ENCODE measurements around the gene MTOR. TPM values are rescaled to one million over a fixed set of nuclear protein-coding genes. Genes with fewer than 3 reads are reported as not detected.

MTOR gene
- total and polyA plus RNA-seq, 2 donors (not counting 3 experiments of a cell fraction or from before 2014, with no cell fraction given): 33.5 to 50.4 TPM

GRCh38 chr1:11067716-11068599 is 194.4 kb downstream of the MTOR start:
- TF ChIP-seq MYC (IDR thresholded peaks at IDR 0.05; ENCODE audit: low read depth, low read length) (no peak), EZH2 (IDR thresholded peaks at IDR 0.05; ENCODE audit: borderline replicate concordance, low read depth, low read length, severe bottlenecking) (no peak), MAX (IDR thresholded peaks at IDR 0.05; ENCODE audit: insufficient read depth, insufficient read length) (no peak)
- H3K9me1 ChIP-seq (replicated peaks; ENCODE audit: control insufficient read depth, extremely low read depth, insufficient read depth, low read length): no peaks in the 10 kb centered on the region
- H3K4me3 ChIP-seq (replicated peaks in 1 of 3; ENCODE audit: insufficient read depth in 1 of 3, low read depth in 1 of 3, low read length in 3 of 3): no peak overlapping the region
- H3K27me3 ChIP-seq (ENCODE audit: control insufficient read depth in 2 of 2, insufficient read depth in 2 of 2, low read length in 2 of 2): no peaks in the 10 kb centered on the region
- BruUV-seq (replicated peaks): no TSS peak
- H3K36me3 ChIP-seq (ENCODE audit: control insufficient read depth in 2 of 2, extremely low read depth in 1 of 2, insufficient read depth in 2 of 2, low read length in 2 of 2): peaks cover 29 to 51% of the 10 kb centered on the region in 2 experiments
- no peak overlapping the region for H2AFZ ChIP-seq (ENCODE audit: low read depth, low read length)
- no peaks in the 10 kb centered on the region for H3K9me3 ChIP-seq (replicated peaks; ENCODE audit: control insufficient read depth, insufficient read depth, low read length)
- dilution Hi-C loops (cut with MboI; ENCODE audit: extremely low pct_ligation_motif_present, low sequenced_read_pairs): no loop called here
- intact Hi-C loops (cut with micrococcal nuclease): no loop called here
- H3K4me1 ChIP-seq (ENCODE audit: control insufficient read depth, extremely low read depth, insufficient read depth, low read length): no peaks in the 10 kb centered on the region
- H3K4me2 ChIP-seq (ENCODE audit: insufficient read depth, low read length): no peak overlapping the region
- H3K27ac ChIP-seq (ENCODE audit: insufficient read depth, low read depth, low read length): no peak overlapping the region
- H3K79me2 ChIP-seq (ENCODE audit: control insufficient read depth, insufficient read depth, low read length): no peaks in the 10 kb centered on the region
- DNase-seq (ENCODE audit: low read depth, low spot score) (no peak), FAIRE-seq (no peak)
- CTCF ChIA-PET: no interaction called here
- POLR2A ChIA-PET: no interaction called here
- no peaks in the 10 kb centered on the region for H4K20me1 ChIP-seq (replicated peaks; ENCODE audit: control insufficient read depth, extremely low read depth, insufficient read depth, low read length)
- no peak overlapping the region for H3K9ac ChIP-seq (replicated peaks; ENCODE audit: extremely low read depth, insufficient read depth, low read length)

GRCh38 chr1:11065796-11066195 is 196.6 kb downstream of the MTOR start:
- H3K27me3 ChIP-seq (ENCODE audit: control insufficient read depth in 2 of 2, insufficient read depth in 2 of 2, low read length in 2 of 2): no peaks in the 10 kb centered on the region
- no peak overlapping the region for H3K4me3 ChIP-seq (replicated peaks in 1 of 3; ENCODE audit: insufficient read depth in 1 of 3, low read depth in 1 of 3, low read length in 3 of 3)
- H3K79me2 ChIP-seq (ENCODE audit: control insufficient read depth, insufficient read depth, low read length): peaks cover 2% of the 10 kb centered on the region
- no peak overlapping the region for H2AFZ ChIP-seq (ENCODE audit: low read depth, low read length)
- DNase-seq (ENCODE audit: low read depth, low spot score) (no peak), FAIRE-seq (no peak)
- dilution Hi-C loops (cut with MboI; ENCODE audit: extremely low pct_ligation_motif_present, low sequenced_read_pairs): no loop called here
- H3K9me3 ChIP-seq (replicated peaks; ENCODE audit: control insufficient read depth, insufficient read depth, low read length): no peaks in the 10 kb centered on the region
- no peak for TF ChIP-seq CTCF (IDR thresholded peaks at IDR 0.05; ENCODE audit: extremely low read depth in 1 of 2, insufficient read depth in 1 of 2, low read depth in 1 of 2, low read length in 2 of 2)
- no peak for TF ChIP-seq POLR2AphosphoS5 (IDR thresholded peaks at IDR 0.05; ENCODE audit: insufficient read depth, low read depth, low read length)
- TF ChIP-seq GATA2 (IDR thresholded peaks at IDR 0.05; ENCODE audit: insufficient read depth, insufficient read length, low read depth, low read length): no peak
- TF ChIP-seq POLR2A (IDR thresholded peaks at IDR 0.05; ENCODE audit: low read depth, low read length): no peak
- intact Hi-C loops (cut with micrococcal nuclease): no loop called here
- CTCF ChIA-PET: interaction anchor here (3.1 kb wide), 1 partner anchor 28 kb away, joined by 12 read pairs; no protein-coding TSS in a partner anchor
- H3K9me1 ChIP-seq (replicated peaks; ENCODE audit: control insufficient read depth, extremely low read depth, insufficient read depth, low read length): no peaks in the 10 kb centered on the region
- no peaks in the 10 kb centered on the region for H4K20me1 ChIP-seq (replicated peaks; ENCODE audit: control insufficient read depth, extremely low read depth, insufficient read depth, low read length)
- no TSS peak for BruUV-seq (replicated peaks)
- H3K4me2 ChIP-seq (ENCODE audit: insufficient read depth, low read length): no peak overlapping the region
- POLR2A ChIA-PET: no interaction called here
- H3K4me1 ChIP-seq (ENCODE audit: control insufficient read depth, extremely low read depth, insufficient read depth, low read length): peaks cover 2% of the 10 kb centered on the region
- H3K9ac ChIP-seq (replicated peaks; ENCODE audit: extremely low read depth, insufficient read depth, low read length): no peak overlapping the region
- peaks cover 21 to 36% of the 10 kb centered on the region in 2 experiments for H3K36me3 ChIP-seq (ENCODE audit: control insufficient read depth in 2 of 2, extremely low read depth in 1 of 2, insufficient read depth in 2 of 2, low read length in 2 of 2)
- no peak overlapping the region for H3K27ac ChIP-seq (ENCODE audit: insufficient read depth, low read depth, low read length)

All from endothelial cell of umbilical vein (primary cell).